GM15510 (cell line): ENCODE data around the gene MSH2.
A peak's percentile ranks its signal among the peaks of the same experiment; 100 is the strongest.

ENCODE experiments used
- POLR2A ChIP-seq: IDR thresholded peaks from 3 replicates; pipeline ENCODE4 v1.6.1; 2011; ENCODE audit warnings: borderline replicate concordance; ENCODE audit not compliant: insufficient read length; ENCODE audit errors: extremely low read depth

The MSH2 gene

DNA sequence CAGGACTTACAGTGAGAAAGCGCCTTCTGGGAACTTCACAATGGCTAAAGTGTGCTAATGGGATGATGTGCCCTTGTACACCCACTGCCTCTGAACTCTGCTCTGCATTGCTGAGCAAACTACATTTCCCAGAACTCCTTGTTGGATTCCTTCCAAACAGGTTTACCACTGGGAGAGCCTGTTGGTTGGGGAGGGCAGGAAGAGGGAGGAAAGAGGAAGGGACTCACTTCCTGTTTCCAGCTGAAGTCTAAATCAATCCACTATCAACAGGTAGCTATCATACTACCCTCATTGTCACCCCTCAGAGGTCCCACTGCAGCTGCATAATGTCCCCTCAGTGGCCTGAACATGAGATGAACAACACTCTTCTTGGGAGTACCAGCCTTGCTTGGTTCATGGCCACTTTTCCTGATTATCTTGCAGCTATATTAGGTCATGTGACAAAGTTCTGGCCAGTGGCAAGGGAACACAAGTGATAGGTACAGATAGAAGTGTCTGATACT lies 109.7 kb downstream of the MSH2 start:
- no peak for TF ChIP-seq POLR2A

DNA sequence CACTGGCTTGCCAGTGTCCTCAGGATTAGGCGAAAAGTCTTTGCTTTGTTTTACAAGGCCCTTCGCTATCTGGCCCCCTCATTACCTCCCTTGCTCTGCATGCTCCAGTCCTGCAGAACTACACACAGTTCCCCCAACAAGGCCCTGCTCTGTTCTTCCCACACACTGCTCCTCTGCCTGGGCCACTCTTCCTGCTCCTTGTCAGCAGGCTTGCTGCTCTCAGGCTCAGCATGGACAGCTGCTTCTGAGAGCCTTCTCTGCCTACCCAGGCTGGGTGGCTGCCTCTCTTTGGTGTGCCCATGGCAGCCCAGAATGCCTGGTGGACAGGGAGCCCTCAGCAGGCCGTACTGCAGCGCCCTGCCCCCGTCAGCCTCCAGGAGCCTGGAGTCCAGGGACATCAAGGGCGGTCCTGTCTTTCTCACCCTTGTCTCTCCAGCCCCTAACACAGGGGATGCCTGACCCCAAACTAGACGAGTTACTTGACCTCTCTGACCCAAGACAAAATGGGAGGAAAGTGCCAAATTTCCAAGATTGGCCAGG lies 111.1 kb downstream of the MSH2 start:
- TF ChIP-seq POLR2A, result no peak

DNA sequence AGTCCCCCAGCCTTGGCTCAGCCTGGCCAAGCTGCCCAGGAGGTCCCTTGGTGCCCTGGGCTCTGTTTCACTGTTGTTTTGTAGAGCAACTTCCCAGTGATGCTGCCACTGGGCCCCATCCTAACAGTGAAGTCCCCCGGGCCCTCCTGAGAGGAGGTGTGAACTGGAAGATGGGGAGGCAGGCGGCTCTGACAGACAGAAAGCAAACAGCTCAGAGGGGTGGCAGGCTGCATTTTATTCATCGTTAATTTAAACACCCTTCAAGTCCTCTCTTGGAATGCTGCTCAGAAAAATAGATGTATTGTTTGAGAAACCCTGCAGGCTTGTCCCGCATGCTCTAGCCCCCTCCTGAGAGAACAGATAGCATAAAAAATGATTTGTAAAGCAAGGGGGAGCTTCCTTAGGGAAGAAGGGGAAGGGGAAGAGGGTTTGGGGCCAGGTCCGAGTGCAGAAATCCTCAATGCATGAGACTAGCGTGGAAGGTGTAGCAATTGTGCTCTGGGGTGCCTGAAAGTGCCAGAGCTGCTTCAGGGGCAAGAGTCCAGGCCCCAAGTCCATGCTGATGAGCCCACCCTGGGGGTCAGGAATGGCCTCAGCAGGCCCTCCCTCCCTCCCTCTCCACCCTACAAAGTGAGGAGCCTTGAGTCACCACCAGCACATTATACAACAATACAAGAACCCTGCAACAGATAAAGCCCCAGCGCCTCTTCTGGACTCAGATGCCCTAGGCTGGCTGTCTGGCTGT lies 113.6 kb downstream of the MSH2 start:
- TF ChIP-seq POLR2A, result no peak

DNA sequence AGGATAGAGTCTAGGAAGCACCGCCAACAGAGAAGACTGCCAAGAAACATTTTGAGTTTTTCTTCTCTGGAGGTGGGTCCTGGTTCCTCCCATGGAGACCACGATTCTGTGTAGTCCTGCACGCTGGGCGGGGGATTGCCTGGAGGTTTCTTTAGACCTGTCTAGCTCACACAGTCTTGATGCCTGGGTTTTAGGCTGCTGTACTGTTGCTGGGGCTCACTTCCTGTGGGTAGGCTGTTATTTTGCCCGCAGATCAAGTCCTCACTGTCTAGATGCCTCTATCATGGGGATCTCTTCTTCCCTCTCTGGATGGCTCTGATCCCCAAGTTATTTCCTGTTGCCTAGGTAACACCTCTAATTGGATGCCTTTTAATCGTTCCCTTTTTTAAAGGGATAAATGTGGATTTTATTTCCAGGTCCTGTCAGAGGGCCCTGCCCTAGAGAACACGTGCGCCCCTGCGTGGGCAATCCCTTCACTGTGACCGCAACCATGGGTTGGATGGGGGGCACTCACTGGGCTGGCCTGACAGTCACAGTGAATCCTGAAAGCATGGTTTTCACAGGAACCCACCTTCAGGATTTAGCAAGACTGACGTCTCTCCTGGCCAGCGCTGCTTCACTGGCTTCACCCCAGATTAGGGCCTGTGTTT lies 115.7 kb downstream of the MSH2 start:
- no peak for TF ChIP-seq POLR2A

DNA sequence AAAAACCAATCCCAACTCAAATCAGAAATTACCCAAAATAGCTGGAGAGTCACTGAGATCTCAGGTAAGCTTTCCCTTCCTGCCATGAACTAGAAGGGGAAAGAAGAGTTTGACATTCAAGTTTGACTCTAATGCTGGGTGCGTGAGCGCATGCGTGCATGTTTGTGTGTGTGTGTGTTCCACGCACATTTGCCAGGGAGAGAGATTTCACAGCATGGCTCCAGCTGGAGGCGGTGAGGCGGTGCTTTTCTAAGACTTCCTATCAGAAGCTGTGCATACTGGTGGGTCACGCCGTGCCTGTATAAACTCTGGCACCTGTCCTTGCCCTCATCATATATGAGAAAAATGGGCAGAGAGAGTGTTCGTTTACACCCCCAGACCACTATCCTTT lies 116.2 kb downstream of the MSH2 start:
- no peak for TF ChIP-seq POLR2A

DNA sequence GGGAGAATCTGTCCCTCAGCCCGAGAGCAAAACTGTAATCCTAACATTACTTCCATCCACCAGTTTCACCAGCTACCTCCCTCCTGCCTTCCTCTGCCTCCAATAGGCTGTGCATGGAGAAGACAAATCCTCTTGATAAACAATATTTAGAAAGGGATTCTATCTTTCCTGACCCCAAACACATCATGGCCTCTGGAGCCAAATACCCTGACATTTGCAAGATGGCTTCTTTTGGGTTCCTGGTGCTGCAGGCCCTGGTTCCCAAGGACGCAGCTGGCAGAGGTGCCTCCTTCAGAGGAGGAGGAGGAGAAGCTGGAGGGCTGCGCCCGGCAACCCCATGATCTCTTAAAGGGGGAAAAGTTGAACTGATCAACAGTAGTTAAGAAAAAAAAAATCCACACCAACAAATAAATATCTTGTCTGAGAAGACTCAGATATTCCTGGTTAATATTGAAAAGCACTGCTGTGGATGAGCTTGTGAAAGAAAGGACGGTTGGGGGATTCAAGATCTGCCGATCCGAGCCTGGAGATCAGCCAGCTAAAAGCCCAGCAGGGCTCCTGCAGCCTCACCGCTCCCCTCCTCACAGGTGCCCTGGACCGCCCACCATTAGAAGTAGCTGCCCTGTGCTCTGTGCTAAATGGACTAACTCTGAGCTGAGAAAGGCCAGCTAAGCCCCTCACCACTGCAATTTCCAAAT lies 116.8 kb downstream of the MSH2 start:
- no peak for TF ChIP-seq POLR2A

DNA sequence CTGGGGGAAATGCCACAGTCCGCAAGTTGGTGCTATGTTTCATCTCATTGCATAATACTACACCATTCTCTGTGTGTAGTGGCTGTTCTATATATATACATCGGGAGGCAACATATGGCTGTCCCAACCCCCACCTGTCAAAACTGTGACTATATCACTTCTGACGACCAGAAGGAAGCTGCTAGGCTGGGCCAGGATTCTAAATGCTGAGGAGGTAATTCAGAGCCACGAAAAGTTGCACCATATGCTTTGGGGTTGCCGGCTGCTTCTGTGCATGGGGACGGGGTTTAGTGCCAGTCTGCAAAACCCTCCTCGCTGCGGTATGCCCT lies 117.3 kb downstream of the MSH2 start:
- no peak for TF ChIP-seq POLR2A

DNA sequence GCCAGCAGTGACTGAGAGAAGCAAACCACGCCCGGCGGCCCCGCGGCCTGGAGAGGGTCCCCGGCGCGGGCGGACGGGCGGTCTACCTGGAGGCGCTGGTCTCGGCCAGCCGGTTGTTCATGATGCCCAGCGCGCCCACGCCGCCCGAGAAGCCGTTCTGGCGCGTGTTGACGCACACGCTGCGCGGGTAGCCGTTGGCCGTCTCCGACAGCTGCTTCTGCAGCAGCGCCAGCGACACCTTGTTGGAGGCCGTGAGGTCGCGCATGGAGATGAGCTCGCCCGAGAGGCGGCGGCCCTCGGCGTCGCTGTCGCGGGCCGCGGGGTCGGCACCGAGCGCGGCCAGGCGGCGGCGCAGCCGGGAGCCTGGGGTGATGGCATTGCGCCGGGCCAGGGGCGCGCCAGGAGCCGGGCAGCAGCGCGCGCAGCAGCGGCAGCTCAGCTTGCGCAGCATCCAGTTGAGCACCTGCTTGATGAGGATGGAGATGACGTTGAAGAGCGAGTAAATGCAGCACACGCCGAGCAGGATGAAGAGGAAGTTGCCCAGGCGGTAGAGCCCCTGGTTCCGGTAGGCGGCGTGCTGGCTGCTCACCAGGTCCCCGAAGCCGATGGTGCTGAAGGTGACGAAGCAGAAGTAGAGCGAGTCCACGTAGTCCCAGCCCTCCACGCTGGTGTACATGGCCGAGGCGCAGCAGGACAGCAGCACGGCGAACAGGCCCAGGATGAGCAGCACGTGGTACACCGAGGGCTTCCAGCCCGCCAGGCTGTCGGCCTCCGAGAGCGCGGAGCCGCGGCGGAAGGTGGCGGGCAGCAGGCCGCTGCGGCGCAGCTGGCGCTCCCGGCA lies 118.1 kb downstream of the MSH2 start:
- TF ChIP-seq POLR2A, result peak; percentile 39

DNA sequence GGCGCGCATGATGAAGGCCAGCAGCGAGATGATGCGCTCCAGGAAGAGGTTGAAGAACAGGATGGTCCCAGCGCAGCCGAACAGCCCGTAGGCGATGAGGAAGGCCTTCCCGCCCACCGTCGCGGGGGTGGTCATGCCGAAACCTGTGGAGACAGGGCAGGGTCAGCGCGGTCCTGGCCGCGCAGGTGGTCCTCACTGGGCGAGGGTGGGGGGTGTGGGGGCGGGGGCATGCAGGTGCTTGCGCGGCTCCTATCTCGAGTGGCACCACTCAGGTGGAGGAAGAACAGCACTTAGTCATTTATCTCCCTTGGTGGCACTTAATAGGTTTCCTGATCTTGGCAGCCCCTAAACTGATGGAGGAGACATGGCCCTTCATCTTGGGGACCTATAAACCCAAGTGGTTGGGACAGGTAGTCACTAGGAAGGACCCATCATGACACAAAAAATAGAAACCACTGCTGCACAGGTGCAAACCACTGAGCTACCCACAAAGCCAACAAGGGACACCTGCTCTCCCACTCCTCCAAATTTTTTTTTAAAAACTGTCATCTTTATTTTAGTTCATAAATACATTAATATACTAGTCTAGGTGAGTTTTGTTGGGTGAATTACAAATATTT lies 118.8 kb downstream of the MSH2 start:
- TF ChIP-seq POLR2A, result no peak

DNA sequence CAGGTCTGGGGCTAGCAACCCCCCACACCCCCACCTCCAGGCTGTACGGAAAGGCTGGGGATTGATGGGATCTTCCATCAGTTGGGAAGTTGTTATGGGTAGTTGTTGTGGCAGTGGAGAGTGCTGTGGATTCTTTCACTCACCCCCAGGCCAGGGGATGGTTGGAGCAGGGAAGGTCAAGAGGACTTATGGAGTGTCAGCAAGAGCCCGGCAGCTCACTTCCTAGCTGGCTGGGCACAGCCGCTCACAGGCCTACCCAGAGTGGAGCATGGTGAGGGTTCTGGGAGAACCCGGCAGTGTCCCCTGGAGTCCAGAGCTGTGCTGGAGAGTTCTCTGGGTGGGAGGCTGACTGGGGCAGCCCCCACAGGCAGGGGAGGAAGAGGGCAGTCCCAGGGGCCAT lies 122.2 kb downstream of the MSH2 start:
- TF ChIP-seq POLR2A, result no peak

DNA sequence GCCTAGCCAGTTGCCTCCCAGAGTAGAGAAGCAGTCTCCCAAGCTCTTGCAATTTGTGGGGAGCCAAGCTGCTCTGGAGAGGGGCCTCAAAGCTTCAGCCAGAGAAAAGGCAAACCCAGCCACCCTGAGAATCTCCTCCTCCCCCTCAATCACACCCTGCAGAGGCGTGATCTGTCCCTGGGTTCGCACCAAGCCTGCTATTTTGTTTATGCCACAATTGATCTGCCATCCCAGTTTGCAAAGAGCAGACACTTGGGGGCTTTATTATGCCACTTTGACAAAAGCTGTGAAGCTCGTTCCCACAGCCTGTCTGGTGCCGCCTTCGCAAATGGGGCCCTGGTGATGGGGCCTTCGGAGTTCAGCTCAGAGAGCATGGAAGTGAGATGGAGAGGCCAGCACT lies 125.5 kb downstream of the MSH2 start:
- no peak for TF ChIP-seq POLR2A

DNA sequence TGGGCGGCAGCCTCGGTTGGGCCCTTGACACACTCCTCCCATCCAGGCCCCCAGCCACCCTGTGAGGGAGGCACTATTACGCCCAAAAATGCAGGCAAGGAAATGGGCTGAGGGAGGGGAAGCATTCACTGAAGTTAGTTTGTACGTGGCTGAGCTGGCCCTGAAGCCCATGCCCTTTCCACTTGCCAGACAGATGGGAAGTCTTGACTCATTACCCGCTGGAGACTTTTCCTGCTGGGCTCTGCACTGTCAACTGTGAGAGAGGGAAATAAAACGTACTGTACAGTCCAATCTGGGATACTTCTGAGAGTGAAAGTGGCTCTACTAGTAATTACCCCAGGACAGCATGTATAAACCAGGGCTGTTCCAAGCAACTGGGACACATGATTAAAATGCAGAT lies 125.9 kb downstream of the MSH2 start:
- no peak for TF ChIP-seq POLR2A

DNA sequence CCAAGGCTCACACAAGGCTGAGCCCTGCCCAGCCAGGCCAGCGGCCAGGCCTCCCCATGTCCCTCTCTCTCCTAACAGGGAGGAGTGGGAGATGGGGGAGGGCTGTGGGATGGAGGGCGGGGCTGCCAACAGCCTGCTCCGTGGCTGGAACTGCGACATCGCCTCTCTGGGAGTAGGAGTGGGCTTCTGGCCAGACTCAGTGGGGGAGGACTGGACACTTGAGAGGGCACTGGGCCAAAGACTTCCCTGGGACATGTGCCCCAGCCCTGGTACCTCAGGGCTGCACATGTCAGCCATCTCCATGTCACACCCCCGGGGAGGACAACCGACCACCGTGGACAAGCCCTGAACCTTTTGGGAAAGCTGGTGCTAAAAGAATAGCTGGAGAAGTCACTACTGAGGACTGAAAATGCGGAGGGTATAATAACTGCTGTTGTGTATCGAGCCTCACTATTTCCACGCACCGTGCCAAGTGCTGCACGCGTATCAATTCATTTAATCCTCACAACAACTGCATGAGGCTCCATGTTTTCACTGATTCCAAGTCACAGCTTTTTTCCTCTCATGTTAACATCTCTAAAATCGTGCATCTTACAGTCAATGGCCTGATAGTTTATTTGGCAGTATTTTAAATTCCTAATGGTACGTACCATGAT lies 127.3 kb downstream of the MSH2 start:
- TF ChIP-seq POLR2A, result no peak
